NCI-H1105 (cell line): ENCODE results near the gene SH3BGR.

ENCODE experiments used
- DNase-seq: peaks from one replicate; lab custom pipeline; 2025; lab: John Stamatoyannopoulos, UW

Gene SH3BGR

GRCh38 chr21:39456665-39457064 lies 4.9 kb downstream of the SH3BGR start:
- no peak for DNase-seq

GRCh38 chr21:39461419-39461818 lies 9.6 kb downstream of the SH3BGR start:
- DNase-seq = no peak

- DNase-seq = no peak
Observed at GRCh38 chr21:39463308-39463707, 11.5 kb downstream of the SH3BGR start.

GRCh38 chr21:39466584-39466983 lies 14.8 kb downstream of the SH3BGR start:
- DNase-seq = no peak

- no peak for DNase-seq
Observed at GRCh38 chr21:39467746-39468145, 16.0 kb downstream of the SH3BGR start.

- no peak for DNase-seq
Observed at GRCh38 chr21:39468559-39468958, 16.8 kb downstream of the SH3BGR start.

GRCh38 chr21:39471598-39471997 lies 19.8 kb downstream of the SH3BGR start:
- DNase-seq = no peak

- DNase-seq = no peak
Observed at GRCh38 chr21:39472786-39473185, 21.0 kb downstream of the SH3BGR start.

GRCh38 chr21:39474611-39475010 lies 22.8 kb downstream of the SH3BGR start:
- DNase-seq = no peak

- no peak for DNase-seq
Observed at GRCh38 chr21:39479164-39479813, 27.5 kb downstream of the SH3BGR start.

- no peak for DNase-seq
Observed at GRCh38 chr21:39479814-39480182, 28.0 kb downstream of the SH3BGR start.

GRCh38 chr21:39480271-39480670 lies 28.5 kb downstream of the SH3BGR start:
- no peak for DNase-seq

- no peak for DNase-seq
Observed at GRCh38 chr21:39481886-39482285, 30.1 kb downstream of the SH3BGR start.

- no peak for DNase-seq
Observed at GRCh38 chr21:39483917-39484316, 32.1 kb downstream of the SH3BGR start.

- no peak for DNase-seq
Observed at GRCh38 chr21:39484711-39485276, 33.0 kb downstream of the SH3BGR start.

GRCh38 chr21:39489380-39489924 lies 37.7 kb downstream of the SH3BGR start:
- no peak for DNase-seq

- DNase-seq = no peak
Observed at GRCh38 chr21:39499156-39499555, 47.4 kb downstream of the SH3BGR start.

GRCh38 chr21:39502631-39503030 lies 50.9 kb downstream of the SH3BGR start:
- no peak for DNase-seq

GRCh38 chr21:39503123-39503762 lies 51.5 kb downstream of the SH3BGR start:
- no peak for DNase-seq

GRCh38 chr21:39504230-39504629 lies 52.5 kb downstream of the SH3BGR start:
- no peak for DNase-seq

- DNase-seq = no peak
Observed at GRCh38 chr21:39510240-39510639, 58.5 kb downstream of the SH3BGR start.

- DNase-seq = no peak
Observed at GRCh38 chr21:39511102-39511501, 59.3 kb downstream of the SH3BGR start.

- DNase-seq = no peak
Observed at GRCh38 chr21:39513735-39514134, 62.0 kb downstream of the SH3BGR start.
